Natural killer cell (primary cell): ENCODE results near the gene FRMD3. TPM values are rescaled to one million over a fixed set of nuclear protein-coding genes. Genes with fewer than 3 reads are reported as not detected.

Experiments
- ATAC-seq, 3 donors: fragments of 150-1000 bp in 2 of 3; fragments of 200-7000 bp in 1 of 3; cut with Tn5 transposase; 1 replicate in 1 of 3; 2 replicates in 2 of 3; pipeline ENCODE4 v1.10.0; 2021; ENCODE audit warnings: mild to moderate bottlenecking in 2 of 3, moderate library complexity in 2 of 3
- DNase-seq, 2 donors: peaks; one replicate each; pipeline versions ENCODE4 v3.0.0 to v3.0.0-alpha.2; 2013 to 2021; ENCODE audit warnings: mixed read lengths in 1 of 2
- H3K27ac ChIP-seq: one replicate; pipeline ENCODE4 v1.5.1; 2013; ENCODE audit warnings: mild to moderate bottlenecking, low read length
- H3K27me3 ChIP-seq: one replicate; pipeline ENCODE4 v1.6.1; 2013; ENCODE audit warnings: low read length; ENCODE audit not compliant: control insufficient read depth, insufficient read depth
- H3K36me3 ChIP-seq: one replicate; pipeline ENCODE4 v1.6.1; 2013; ENCODE audit warnings: low read length; ENCODE audit not compliant: control insufficient read depth, insufficient read depth
- H3K4me1 ChIP-seq: one replicate; pipeline ENCODE4 v1.6.1; 2013; ENCODE audit warnings: low read length; ENCODE audit not compliant: control insufficient read depth, insufficient read depth
- H3K4me3 ChIP-seq: one replicate; pipeline ENCODE4 v1.5.1; 2013; ENCODE audit warnings: low read length
- H3K9me3 ChIP-seq: one replicate; pipeline ENCODE4 v1.6.1; 2013; ENCODE audit warnings: low read length; ENCODE audit not compliant: control insufficient read depth, insufficient read depth
- H3K27ac Mint-ChIP-seq, 2 donors: one replicate each; pipeline ENCODE4 v1.8.0; 2022; ENCODE audit warnings: mild to moderate bottlenecking in 2 of 2, mixed read lengths in 2 of 2, moderate library complexity in 1 of 2
- H3K27me3 Mint-ChIP-seq, 2 donors: one replicate each; pipeline ENCODE4 v1.8.0; 2022; ENCODE audit warnings: low read depth in 2 of 2, mixed read lengths in 2 of 2
- H3K36me3 Mint-ChIP-seq: one replicate; pipeline ENCODE4 v1.8.0; 2022; ENCODE audit warnings: mixed read lengths
- H3K4me1 Mint-ChIP-seq, 2 donors: one replicate each; pipeline ENCODE4 v1.8.0; 2022; ENCODE audit warnings: mixed read lengths in 2 of 2
- H3K4me3 Mint-ChIP-seq: one replicate; pipeline ENCODE4 v1.8.0; 2022; ENCODE audit warnings: mild to moderate bottlenecking, moderate library complexity, mixed read lengths
- H3K9me3 Mint-ChIP-seq, 2 donors: one replicate each; pipeline ENCODE4 v1.8.0; 2022; ENCODE audit warnings: mixed read lengths in 2 of 2
- CTCF ChIP-seq: fragments of 200-600 bp; IDR thresholded peaks from one replicate; pipeline ENCODE4 v1.8.0; 2022; ENCODE audit warnings: antibody characterized with exemption
- WGBS: methylation state at CpG from one replicate; pipeline ENCODE4 v1.1.7; 2013; ENCODE audit warnings: missing lambda C conversion rate; ENCODE audit not compliant: insufficient coverage; 5-methylcytosine and 5-hydroxymethylcytosine counted together
- intact Hi-C: fragments of 100-400 bp; cut with micrococcal nuclease; formaldehyde crosslinking; loops from one replicate; pipeline ENCODE4 v1.14.2; 2022
- total RNA-seq, 4 donors: library from RNA; stranded (reverse); fragments of 120-200 nt in 1 of 4; gene quantifications; one replicate each; pipeline versions ENCODE4 v1.2.3 to v1.2.4, GENCODE V29; 2013 to 2022

Gene FRMD3
- total RNA-seq, 3 donors from 2014 or later (not counting 1 experiment from before 2014, with no cell fraction given): 1.2 to 2.4 (median 2.1) TPM

- 100% methylated on average over 1 of the region's 1 CpG for WGBS
- peaks cover 0 to 4% of the 10 kb centered on the region in 2 donors for H3K27me3 Mint-ChIP-seq
- TF ChIP-seq CTCF: no peak
- no peak overlapping the region for H3K4me3 ChIP-seq
- no peaks in the 10 kb centered on the region for H3K4me1 Mint-ChIP-seq
- intact Hi-C loops: no loop called here
- H3K9me3 ChIP-seq: no peaks in the 10 kb centered on the region
- no peak for DNase-seq
- no peak overlapping the region for H3K27ac ChIP-seq
- peaks cover 4% of the 10 kb centered on the region for H3K36me3 Mint-ChIP-seq
- H3K4me3 Mint-ChIP-seq: no peak overlapping the region
- H3K4me1 ChIP-seq: no peaks in the 10 kb centered on the region
- ATAC-seq: no peak
- no peaks in the 10 kb centered on the region for H3K36me3 ChIP-seq
- no peaks in the 10 kb centered on the region for H3K27me3 ChIP-seq
- H3K9me3 Mint-ChIP-seq: peaks cover 2 to 3% of the 10 kb centered on the region in 2 donors
- no peak overlapping the region for H3K27ac Mint-ChIP-seq
These were observed 215.8 kb downstream of the FRMD3 start for GRCh38 chr9:83322438-83322837.

GRCh38 chr9:83317244-83317643 is 221.0 kb downstream of the FRMD3 start:
- ATAC-seq (no peak), DNase-seq (no peak)
- Histone ChIP-seq H3K27me3 (no peaks in the 10 kb centered on the region), H3K36me3 (no peaks in the 10 kb centered on the region), H3K4me1 (no peaks in the 10 kb centered on the region), H3K27ac (no peak overlapping the region), H3K4me3 (no peak overlapping the region), H3K9me3 (no peaks in the 10 kb centered on the region)
- peaks cover 2 to 3% of the 10 kb centered on the region in 2 donors for H3K9me3 Mint-ChIP-seq
- WGBS: 69% methylated on average over 2 of the region's 2 CpGs
- no peak overlapping the region for H3K4me3 Mint-ChIP-seq
- TF ChIP-seq CTCF: no peak
- no peaks in the 10 kb centered on the region for H3K36me3 Mint-ChIP-seq
- intact Hi-C loops: no loop called here
- no peak overlapping the region for H3K27ac Mint-ChIP-seq
- peaks cover 0 to 4% of the 10 kb centered on the region in 2 donors for H3K27me3 Mint-ChIP-seq
- H3K4me1 Mint-ChIP-seq: no peaks in the 10 kb centered on the region

GRCh38 chr9:83315649-83316048 is 222.6 kb downstream of the FRMD3 start:
- intact Hi-C loops: no loop called here
- WGBS: 99% methylated on average over 4 of the region's 4 CpGs
- H3K27me3 Mint-ChIP-seq: no peaks in the 10 kb centered on the region
- TF ChIP-seq CTCF: no peak
- H3K27ac Mint-ChIP-seq: no peak overlapping the region
- Histone ChIP-seq H3K36me3 (no peaks in the 10 kb centered on the region), H3K9me3 (no peaks in the 10 kb centered on the region), H3K4me1 (no peaks in the 10 kb centered on the region), H3K27ac (no peak overlapping the region), H3K4me3 (no peak overlapping the region), H3K27me3 (no peaks in the 10 kb centered on the region)
- no peaks in the 10 kb centered on the region for H3K36me3 Mint-ChIP-seq
- ATAC-seq: no peak
- H3K9me3 Mint-ChIP-seq: peaks cover 0 to 3% of the 10 kb centered on the region in 2 donors
- H3K4me1 Mint-ChIP-seq: no peaks in the 10 kb centered on the region
- no peak overlapping the region for H3K4me3 Mint-ChIP-seq
- DNase-seq: no peak

GRCh38 chr9:83313781-83314180 is 224.4 kb downstream of the FRMD3 start:
- no peaks in the 10 kb centered on the region for H3K9me3 Mint-ChIP-seq
- H3K36me3 ChIP-seq: no peaks in the 10 kb centered on the region
- H3K27ac ChIP-seq: no peak overlapping the region
- no peak for TF ChIP-seq CTCF
- H3K27ac Mint-ChIP-seq: no peak overlapping the region
- no peaks in the 10 kb centered on the region for H3K27me3 Mint-ChIP-seq
- ATAC-seq: no peak
- no peak overlapping the region for H3K4me3 ChIP-seq
- no peaks in the 10 kb centered on the region for H3K27me3 ChIP-seq
- intact Hi-C loops: no loop called here
- DNase-seq: no peak
- H3K9me3 ChIP-seq: no peaks in the 10 kb centered on the region
- no peaks in the 10 kb centered on the region for H3K4me1 Mint-ChIP-seq
- no peak overlapping the region for H3K4me3 Mint-ChIP-seq
- no peaks in the 10 kb centered on the region for H3K4me1 ChIP-seq
- 89% methylated on average over 5 of the region's 6 CpGs for WGBS
- H3K36me3 Mint-ChIP-seq: no peaks in the 10 kb centered on the region
